ENCODE results near the gene SMIM20.

SMIM20 gene

GRCh38 chr4:25883565-25883964 is 30.5 kb upstream of the SMIM20 start:
- TF ChIP-seq ZBTB7A (IDR thresholded peaks at IDR 0.05; ENCODE audit: low read depth) (no peak), YY1 (IDR thresholded peaks at IDR 0.05; ENCODE audit: low read depth) (no peak), TCF12 (IDR thresholded peaks at IDR 0.05; ENCODE audit: low read depth) (no peak), NFIC (IDR thresholded peaks at IDR 0.05) (no peak), EGR1 (IDR thresholded peaks at IDR 0.05) (no peak), CREB1 (IDR thresholded peaks at IDR 0.05; ENCODE audit: low read depth) (no peak), TEAD4 (IDR thresholded peaks at IDR 0.05) (no peak), RAD21 (IDR thresholded peaks at IDR 0.05; ENCODE audit: low read depth) (no peak), EP300 (IDR thresholded peaks at IDR 0.05; ENCODE audit: borderline replicate concordance) (no peak), CEBPB (IDR thresholded peaks at IDR 0.05) (no peak), TAF1 (IDR thresholded peaks at IDR 0.05; ENCODE audit: low read depth) (no peak), FOXM1 (IDR thresholded peaks at IDR 0.05; ENCODE audit: borderline replicate concordance, low read depth) (no peak)
- TF ChIP-seq, protein P1, sequence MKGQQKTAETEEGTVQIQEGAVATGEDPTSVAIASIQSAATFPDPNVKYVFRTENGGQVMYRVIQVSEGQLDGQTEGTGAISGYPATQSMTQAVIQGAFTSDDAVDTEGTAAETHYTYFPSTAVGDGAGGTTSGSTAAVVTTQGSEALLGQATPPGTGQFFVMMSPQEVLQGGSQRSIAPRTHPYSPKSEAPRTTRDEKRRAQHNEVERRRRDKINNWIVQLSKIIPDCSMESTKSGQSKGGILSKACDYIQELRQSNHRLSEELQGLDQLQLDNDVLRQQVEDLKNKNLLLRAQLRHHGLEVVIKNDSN (IDR thresholded peaks at IDR 0.05), result no peak
- TF ChIP-seq, protein P2, sequence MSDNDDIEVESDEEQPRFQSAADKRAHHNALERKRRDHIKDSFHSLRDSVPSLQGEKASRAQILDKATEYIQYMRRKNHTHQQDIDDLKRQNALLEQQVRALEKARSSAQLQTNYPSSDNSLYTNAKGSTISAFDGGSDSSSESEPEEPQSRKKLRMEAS (IDR thresholded peaks at IDR 0.05), result no peak
- TF ChIP-seq, protein P3, sequence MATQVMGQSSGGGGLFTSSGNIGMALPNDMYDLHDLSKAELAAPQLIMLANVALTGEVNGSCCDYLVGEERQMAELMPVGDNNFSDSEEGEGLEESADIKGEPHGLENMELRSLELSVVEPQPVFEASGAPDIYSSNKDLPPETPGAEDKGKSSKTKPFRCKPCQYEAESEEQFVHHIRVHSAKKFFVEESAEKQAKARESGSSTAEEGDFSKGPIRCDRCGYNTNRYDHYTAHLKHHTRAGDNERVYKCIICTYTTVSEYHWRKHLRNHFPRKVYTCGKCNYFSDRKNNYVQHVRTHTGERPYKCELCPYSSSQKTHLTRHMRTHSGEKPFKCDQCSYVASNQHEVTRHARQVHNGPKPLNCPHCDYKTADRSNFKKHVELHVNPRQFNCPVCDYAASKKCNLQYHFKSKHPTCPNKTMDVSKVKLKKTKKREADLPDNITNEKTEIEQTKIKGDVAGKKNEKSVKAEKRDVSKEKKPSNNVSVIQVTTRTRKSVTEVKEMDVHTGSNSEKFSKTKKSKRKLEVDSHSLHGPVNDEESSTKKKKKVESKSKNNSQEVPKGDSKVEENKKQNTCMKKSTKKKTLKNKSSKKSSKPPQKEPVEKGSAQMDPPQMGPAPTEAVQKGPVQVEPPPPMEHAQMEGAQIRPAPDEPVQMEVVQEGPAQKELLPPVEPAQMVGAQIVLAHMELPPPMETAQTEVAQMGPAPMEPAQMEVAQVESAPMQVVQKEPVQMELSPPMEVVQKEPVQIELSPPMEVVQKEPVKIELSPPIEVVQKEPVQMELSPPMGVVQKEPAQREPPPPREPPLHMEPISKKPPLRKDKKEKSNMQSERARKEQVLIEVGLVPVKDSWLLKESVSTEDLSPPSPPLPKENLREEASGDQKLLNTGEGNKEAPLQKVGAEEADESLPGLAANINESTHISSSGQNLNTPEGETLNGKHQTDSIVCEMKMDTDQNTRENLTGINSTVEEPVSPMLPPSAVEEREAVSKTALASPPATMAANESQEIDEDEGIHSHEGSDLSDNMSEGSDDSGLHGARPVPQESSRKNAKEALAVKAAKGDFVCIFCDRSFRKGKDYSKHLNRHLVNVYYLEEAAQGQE (IDR thresholded peaks at IDR 0.05; ENCODE audit: low read depth), result no peak

DNA sequence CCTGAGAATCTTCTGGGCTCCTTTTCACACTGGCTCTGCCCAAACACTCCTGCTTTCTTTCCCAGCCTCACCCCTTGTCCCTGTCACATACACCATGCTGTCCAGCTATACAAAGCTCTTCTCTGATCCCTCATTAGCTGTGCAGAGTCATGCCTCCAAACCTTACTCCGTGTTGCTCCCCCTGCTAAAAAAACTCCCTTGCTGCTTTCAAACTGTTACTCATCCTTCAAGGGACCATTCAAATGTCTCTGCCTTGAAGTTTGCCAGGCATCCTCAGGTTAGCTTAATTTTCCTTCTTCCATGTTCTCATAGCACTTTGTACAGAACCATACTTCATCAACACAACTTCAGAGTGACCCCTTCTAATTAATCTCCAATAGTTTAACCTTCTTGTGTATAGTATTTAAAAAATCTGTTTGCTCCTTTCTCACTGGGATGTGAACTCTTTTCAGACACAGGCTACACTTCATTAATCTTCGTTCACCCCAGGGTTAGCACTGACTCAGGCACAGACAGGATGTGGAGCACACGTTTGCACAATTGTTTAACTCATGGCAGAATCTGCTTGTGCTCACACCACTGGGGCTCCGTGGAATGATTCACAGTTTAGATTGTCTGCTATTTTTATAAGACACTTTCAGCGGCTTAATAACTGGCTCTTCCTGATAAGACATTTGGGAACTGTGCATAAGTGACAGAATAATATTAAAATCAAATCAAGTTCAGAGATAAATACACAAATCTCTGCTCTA is 29.8 kb upstream of the SMIM20 start:
- TF ChIP-seq NFIC (IDR thresholded peaks at IDR 0.05) (no peak), FOXM1 (IDR thresholded peaks at IDR 0.05; ENCODE audit: borderline replicate concordance, low read depth) (no peak), CEBPB (IDR thresholded peaks at IDR 0.05) (no peak), TAF1 (IDR thresholded peaks at IDR 0.05; ENCODE audit: low read depth) (no peak)
- TF ChIP-seq, protein P2 (IDR thresholded peaks at IDR 0.05), result no peak

DNA sequence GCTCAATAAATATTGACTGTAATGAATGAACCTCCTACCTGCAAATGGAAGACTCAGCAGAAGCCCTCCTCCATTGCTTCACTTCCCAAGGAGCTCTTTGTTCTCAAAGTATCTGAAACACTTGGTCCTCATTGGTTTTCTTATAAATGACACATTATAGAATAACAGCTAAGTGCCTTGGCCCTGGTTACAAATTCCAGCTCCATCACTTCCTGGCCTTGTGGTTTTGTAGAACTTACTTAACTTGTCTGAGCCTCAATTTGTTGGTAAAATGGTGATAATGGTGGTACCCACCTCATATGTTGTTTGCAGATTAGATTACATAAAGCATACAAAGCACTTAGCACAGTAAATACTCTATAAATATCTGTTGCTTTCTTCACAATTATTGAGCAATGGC is 25.2 kb upstream of the SMIM20 start:
- TF ChIP-seq CEBPB (IDR thresholded peaks at IDR 0.05) (no peak), TEAD4 (IDR thresholded peaks at IDR 0.05) (no peak), EGR1 (IDR thresholded peaks at IDR 0.05) (no peak), TAF1 (IDR thresholded peaks at IDR 0.05; ENCODE audit: low read depth) (no peak), YY1 (IDR thresholded peaks at IDR 0.05; ENCODE audit: low read depth) (no peak), FOXM1 (IDR thresholded peaks at IDR 0.05; ENCODE audit: borderline replicate concordance, low read depth) (no peak), TCF12 (IDR thresholded peaks at IDR 0.05; ENCODE audit: low read depth) (no peak), ZBTB7A (IDR thresholded peaks at IDR 0.05; ENCODE audit: low read depth) (no peak), EP300 (IDR thresholded peaks at IDR 0.05; ENCODE audit: borderline replicate concordance) (no peak), CREB1 (IDR thresholded peaks at IDR 0.05; ENCODE audit: low read depth) (no peak), NFIC (IDR thresholded peaks at IDR 0.05) (no peak), RAD21 (IDR thresholded peaks at IDR 0.05; ENCODE audit: low read depth) (no peak)
- TF ChIP-seq, protein P1 (IDR thresholded peaks at IDR 0.05), result no peak
- TF ChIP-seq, protein P2 (IDR thresholded peaks at IDR 0.05), result no peak
- TF ChIP-seq, protein P3 (IDR thresholded peaks at IDR 0.05; ENCODE audit: low read depth), result no peak

DNA sequence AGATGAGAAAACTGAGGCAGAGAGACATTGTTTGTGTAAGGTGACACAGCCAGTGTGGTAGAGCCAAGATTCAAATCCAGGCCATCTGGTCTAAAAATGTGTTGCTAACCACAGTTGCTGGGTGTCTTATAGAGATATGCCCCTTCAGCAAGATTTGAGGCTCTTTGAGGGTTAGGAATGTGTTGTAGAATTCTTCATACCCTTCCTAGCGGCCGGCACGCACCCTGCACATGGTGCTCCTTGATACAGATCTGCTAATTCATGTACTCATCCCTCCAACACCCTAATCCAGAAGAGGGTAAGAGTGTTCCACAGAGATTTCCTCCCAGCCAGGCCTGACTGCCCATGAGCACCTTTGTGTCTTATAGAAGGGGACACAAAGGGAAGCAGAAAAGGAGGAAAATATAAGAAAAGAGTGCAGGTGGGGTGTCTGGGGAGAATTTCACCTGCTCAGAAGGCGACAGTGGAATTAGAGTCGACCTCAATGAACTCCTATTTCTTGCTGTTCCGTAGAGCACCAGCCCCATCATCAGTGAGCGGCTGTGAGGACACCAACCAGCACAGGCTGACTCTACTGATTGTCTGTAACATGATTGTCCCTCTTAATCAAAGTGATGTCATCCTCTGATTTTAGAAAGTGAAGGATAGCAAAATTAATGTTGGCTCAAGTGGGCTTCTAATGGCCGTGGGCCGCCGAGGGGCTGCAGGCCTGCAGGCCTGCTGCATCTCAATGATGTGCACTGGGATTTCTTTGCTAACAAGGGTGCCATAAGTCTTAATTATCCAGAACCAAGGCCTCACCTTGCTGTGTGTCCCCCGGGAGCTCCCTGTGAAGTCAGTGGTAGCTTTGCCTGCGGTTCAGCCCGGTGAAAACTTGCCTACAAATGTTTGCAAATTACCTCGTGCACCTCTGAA is 24.2 kb upstream of the SMIM20 start:
- TF ChIP-seq YY1 (IDR thresholded peaks at IDR 0.05; ENCODE audit: low read depth) (no peak), CEBPB (IDR thresholded peaks at IDR 0.05) (no peak), TEAD4 (IDR thresholded peaks at IDR 0.05) (no peak), FOXM1 (IDR thresholded peaks at IDR 0.05; ENCODE audit: borderline replicate concordance, low read depth) (no peak), RAD21 (IDR thresholded peaks at IDR 0.05; ENCODE audit: low read depth) (no peak), ZBTB7A (IDR thresholded peaks at IDR 0.05; ENCODE audit: low read depth) (no peak)

Data from Ishikawa (cell line).